Measurements from ENCODE around the gene SLC39A12.
"Not testable (repeated sequence)": the region's sequence is repeated elsewhere in the genome, so short reads cannot be mapped to it uniquely, and the experiment has no call there.

SLC39A12 gene

GRCh38 chr10:17951868-17952371, at the start of gene SLC39A12:
Gene SLC39A12, plus strand, starts transcription at chr10:17951918. Its CDS starts 1,359 bp downstream, at chr10:17953277.
- no peak for DNase-seq (ENCODE audit: low read depth in 2 of 2)

- no peak for DNase-seq (ENCODE audit: low read depth in 2 of 2)
Measured at GRCh38 chr10:17904564-17904963, 47.2 kb upstream of the SLC39A12 start.

- no peak for DNase-seq (ENCODE audit: low read depth in 2 of 2)
Measured at GRCh38 chr10:17905491-17905890, 46.2 kb upstream of the SLC39A12 start.

- no peak for DNase-seq (ENCODE audit: low read depth in 2 of 2)
Measured at GRCh38 chr10:17906002-17906401, 45.7 kb upstream of the SLC39A12 start.

- no peak for DNase-seq (ENCODE audit: low read depth in 2 of 2)
Measured at GRCh38 chr10:17907641-17908040, 44.1 kb upstream of the SLC39A12 start.

GRCh38 chr10:17910125-17910789, 41.5 kb upstream of the SLC39A12 start:
- DNase-seq (ENCODE audit: low read depth in 2 of 2): no peak

- no peak for DNase-seq (ENCODE audit: low read depth in 2 of 2)
Measured at GRCh38 chr10:17912754-17913153, 39.0 kb upstream of the SLC39A12 start.

GRCh38 chr10:17913604-17914003, 38.1 kb upstream of the SLC39A12 start:
- DNase-seq (ENCODE audit: low read depth in 2 of 2): no peak

GRCh38 chr10:17914169-17915045, 37.3 kb upstream of the SLC39A12 start:
- no peak for DNase-seq (ENCODE audit: low read depth in 2 of 2)

GRCh38 chr10:17915181-17915580, 36.5 kb upstream of the SLC39A12 start:
- no peak for DNase-seq (ENCODE audit: low read depth in 2 of 2)

GRCh38 chr10:17918187-17918903, 33.4 kb upstream of the SLC39A12 start:
- DNase-seq (ENCODE audit: low read depth in 2 of 2): no peak

- no peak for DNase-seq (ENCODE audit: low read depth in 2 of 2)
Measured at GRCh38 chr10:17921378-17921777, 30.3 kb upstream of the SLC39A12 start.

GRCh38 chr10:17923728-17924127, 28.0 kb upstream of the SLC39A12 start:
- no peak for DNase-seq (ENCODE audit: low read depth in 2 of 2)

- no peak for DNase-seq (ENCODE audit: low read depth in 2 of 2)
Measured at GRCh38 chr10:17943033-17943745, 8.5 kb upstream of the SLC39A12 start.

GRCh38 chr10:17950269-17950668, 1.4 kb upstream of the SLC39A12 start:
- DNase-seq (ENCODE audit: low read depth in 2 of 2): not testable (repeated sequence)

GRCh38 chr10:17950726-17951125, 992 bp upstream of the SLC39A12 start:
- no peak for DNase-seq (ENCODE audit: low read depth in 2 of 2)

- not testable (repeated sequence) for DNase-seq (ENCODE audit: low read depth in 2 of 2)
Measured at GRCh38 chr10:17954372-17954771, 2.7 kb downstream of the SLC39A12 start.

- DNase-seq (ENCODE audit: low read depth in 2 of 2): no peak
Measured at GRCh38 chr10:17954861-17955260, 3.1 kb downstream of the SLC39A12 start.

GRCh38 chr10:17958049-17958448, 6.3 kb downstream of the SLC39A12 start:
- no peak for DNase-seq (ENCODE audit: low read depth in 2 of 2)

GRCh38 chr10:17959870-17960269, 8.2 kb downstream of the SLC39A12 start:
- DNase-seq (ENCODE audit: low read depth in 2 of 2): no peak
